DOHH2 (cell line): ENCODE results near the gene TJP1.

Experiments
- H3F3A ChIP-seq: fragments of 200-600 bp; sonication (generic), shearing (Covaris generic); 2 replicates; pipeline ENCODE4 v1.6.0; 2016; ENCODE audit warnings: antibody characterized with exemption, mild to moderate bottlenecking; ENCODE audit not compliant: control insufficient read depth, insufficient read depth
- H3K27ac ChIP-seq: fragments of 200-600 bp; sonication (generic); 2 replicates; pipeline ENCODE4 v1.5.1; 2014; ENCODE audit warnings: low read depth, mild to moderate bottlenecking, low read length, moderate library complexity
- H3K27me3 ChIP-seq: fragments of 200-600 bp; sonication (generic); 2 replicates; pipeline ENCODE4 v1.6.1; 2014; ENCODE audit warnings: mild to moderate bottlenecking, low read length, mixed read lengths; ENCODE audit not compliant: control insufficient read depth
- H3K36me3 ChIP-seq: fragments of 200-600 bp; sonication (generic); 2 replicates; pipeline ENCODE4 v1.6.1; 2014; ENCODE audit warnings: mild to moderate bottlenecking, low read length, moderate library complexity, mixed read lengths; ENCODE audit not compliant: control insufficient read depth
- H3K4me1 ChIP-seq: fragments of 200-600 bp; sonication (generic); 2 replicates; pipeline ENCODE4 v1.6.1; 2014; ENCODE audit warnings: mild to moderate bottlenecking, low read length, mixed read lengths; ENCODE audit not compliant: control insufficient read depth
- H3K4me2 ChIP-seq: fragments of 200-600 bp; sonication (generic); 2 replicates; pipeline ENCODE4 v1.6.0; 2014; ENCODE audit warnings: mild to moderate bottlenecking, low read length, moderate library complexity
- H3K4me3 ChIP-seq: fragments of 200-600 bp; sonication (generic); 2 replicates; pipeline ENCODE4 v1.5.1; 2014; ENCODE audit warnings: mild to moderate bottlenecking, low read length, mixed read lengths
- H3K79me2 ChIP-seq: fragments of 200-600 bp; sonication (generic); 2 replicates; pipeline ENCODE4 v1.6.1; 2014; ENCODE audit warnings: mild to moderate bottlenecking, low read length, mixed read lengths; ENCODE audit not compliant: control insufficient read depth
- H3K9me2 ChIP-seq: fragments of 200-600 bp; sonication (generic); replicated peaks from 2 replicates; pipeline ENCODE4 v1.6.1; 2014; ENCODE audit warnings: mild to moderate bottlenecking, low read length, mixed read lengths; ENCODE audit not compliant: control insufficient read depth
- H3K9me3 ChIP-seq: fragments of 200-600 bp; sonication (generic); 2 replicates; pipeline ENCODE4 v1.6.1; 2014; ENCODE audit warnings: antibody characterized with exemption, low read length, mixed read lengths; ENCODE audit not compliant: control insufficient read depth, insufficient read depth
- H4K20me1 ChIP-seq: fragments of 200-600 bp; sonication (generic); 2 replicates; pipeline ENCODE4 v1.6.0; 2014; ENCODE audit warnings: low read depth, mild to moderate bottlenecking, antibody characterized with exemption, low read length, moderate library complexity; ENCODE audit not compliant: control insufficient read depth, insufficient read depth
- EZH2phosphoT487 ChIP-seq: fragments of 200-600 bp; sonication (generic); IDR thresholded peaks from 2 replicates; pipeline ENCODE4 v1.6.1; 2017; ENCODE audit warnings: borderline replicate concordance, mild to moderate bottlenecking, antibody characterized with exemption, low read length, moderate library complexity, mixed read lengths
- TF ChIP-seq, protein P1 (sequence below): fragments of 200-600 bp; sonication (generic); IDR thresholded peaks from one replicate; pipeline ENCODE4 v1.5.1; 2014; ENCODE audit warnings: antibody characterized with exemption, mild to moderate bottlenecking, low read depth, low read length; ENCODE audit not compliant: poor library complexity, severe bottlenecking

Gene TJP1

GRCh38 chr15:29670998-29671981 is 151.0 kb downstream of the TJP1 start:
- no peak overlapping the region for H3K4me2 ChIP-seq
- no peaks in the 10 kb centered on the region for H3K4me1 ChIP-seq
- H3K4me3 ChIP-seq: no peak overlapping the region
- H3K27me3 ChIP-seq: no peaks in the 10 kb centered on the region
- no peaks in the 10 kb centered on the region for H4K20me1 ChIP-seq
- no peaks in the 10 kb centered on the region for H3K9me3 ChIP-seq
- no peaks in the 10 kb centered on the region for H3F3A ChIP-seq
- H3K79me2 ChIP-seq: no peaks in the 10 kb centered on the region
- no peak overlapping the region for H3K27ac ChIP-seq
- H3K9me2 ChIP-seq: no peaks in the 10 kb centered on the region
- no peaks in the 10 kb centered on the region for H3K36me3 ChIP-seq
- TF ChIP-seq EZH2phosphoT487: no peak
- TF ChIP-seq, protein P1, sequence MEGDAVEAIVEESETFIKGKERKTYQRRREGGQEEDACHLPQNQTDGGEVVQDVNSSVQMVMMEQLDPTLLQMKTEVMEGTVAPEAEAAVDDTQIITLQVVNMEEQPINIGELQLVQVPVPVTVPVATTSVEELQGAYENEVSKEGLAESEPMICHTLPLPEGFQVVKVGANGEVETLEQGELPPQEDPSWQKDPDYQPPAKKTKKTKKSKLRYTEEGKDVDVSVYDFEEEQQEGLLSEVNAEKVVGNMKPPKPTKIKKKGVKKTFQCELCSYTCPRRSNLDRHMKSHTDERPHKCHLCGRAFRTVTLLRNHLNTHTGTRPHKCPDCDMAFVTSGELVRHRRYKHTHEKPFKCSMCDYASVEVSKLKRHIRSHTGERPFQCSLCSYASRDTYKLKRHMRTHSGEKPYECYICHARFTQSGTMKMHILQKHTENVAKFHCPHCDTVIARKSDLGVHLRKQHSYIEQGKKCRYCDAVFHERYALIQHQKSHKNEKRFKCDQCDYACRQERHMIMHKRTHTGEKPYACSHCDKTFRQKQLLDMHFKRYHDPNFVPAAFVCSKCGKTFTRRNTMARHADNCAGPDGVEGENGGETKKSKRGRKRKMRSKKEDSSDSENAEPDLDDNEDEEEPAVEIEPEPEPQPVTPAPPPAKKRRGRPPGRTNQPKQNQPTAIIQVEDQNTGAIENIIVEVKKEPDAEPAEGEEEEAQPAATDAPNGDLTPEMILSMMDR: no peak

DNA sequence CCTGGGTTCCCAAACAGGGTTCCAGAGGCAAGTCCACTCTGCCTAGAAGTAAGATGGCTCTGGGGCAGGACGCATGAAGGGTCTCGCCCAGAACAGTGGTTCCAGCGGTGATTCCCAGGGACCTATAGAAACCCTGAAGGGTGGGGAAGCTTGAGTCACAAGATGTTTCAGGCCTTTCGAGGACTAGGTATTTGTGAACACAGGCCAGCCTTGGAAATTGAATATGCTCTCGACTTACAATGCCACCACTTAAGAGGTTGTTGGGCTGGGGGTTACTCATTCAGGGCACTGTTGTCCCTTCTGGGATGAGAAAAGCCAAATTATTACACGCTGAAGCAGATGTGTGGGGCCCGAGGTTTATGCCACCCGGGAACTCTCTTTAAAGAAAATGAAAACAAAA is 152.0 kb downstream of the TJP1 start:
- Histone ChIP-seq H3K27ac (no peak overlapping the region), H3F3A (no peaks in the 10 kb centered on the region), H3K4me1 (no peaks in the 10 kb centered on the region), H3K27me3 (no peaks in the 10 kb centered on the region), H3K79me2 (no peaks in the 10 kb centered on the region), H3K9me3 (no peaks in the 10 kb centered on the region), H3K36me3 (no peaks in the 10 kb centered on the region), H4K20me1 (no peaks in the 10 kb centered on the region), H3K4me2 (no peak overlapping the region), H3K4me3 (no peak overlapping the region), H3K9me2 (no peaks in the 10 kb centered on the region)
- no peak for TF ChIP-seq EZH2phosphoT487

DNA sequence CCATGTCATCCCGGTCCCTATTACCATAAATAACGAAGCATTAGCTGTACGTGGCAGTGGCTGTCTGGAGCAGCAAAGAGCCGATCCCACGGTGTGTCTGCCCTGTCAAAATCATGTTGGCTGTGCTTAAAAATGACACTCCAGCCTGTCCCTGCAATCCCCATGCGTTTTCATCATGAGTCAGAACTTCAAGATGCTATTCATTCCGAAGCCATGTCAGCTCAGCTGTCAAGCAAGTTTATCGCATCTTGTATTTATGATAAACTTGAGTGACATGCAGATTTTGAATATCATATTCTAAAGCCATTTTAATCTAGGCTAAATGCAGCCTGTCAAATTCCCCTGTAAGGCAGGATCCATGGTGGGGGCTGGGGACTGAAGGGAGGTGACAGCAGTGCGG is 152.4 kb downstream of the TJP1 start:
- H4K20me1 ChIP-seq: no peaks in the 10 kb centered on the region
- no peaks in the 10 kb centered on the region for H3K9me3 ChIP-seq
- no peaks in the 10 kb centered on the region for H3K27me3 ChIP-seq
- TF ChIP-seq, protein P1: no peak
- TF ChIP-seq EZH2phosphoT487: no peak
- no peaks in the 10 kb centered on the region for H3K79me2 ChIP-seq
- no peak overlapping the region for H3K4me3 ChIP-seq
- H3K4me1 ChIP-seq: no peaks in the 10 kb centered on the region
- no peaks in the 10 kb centered on the region for H3K9me2 ChIP-seq
- no peaks in the 10 kb centered on the region for H3F3A ChIP-seq
- no peak overlapping the region for H3K27ac ChIP-seq
- H3K4me2 ChIP-seq: no peak overlapping the region
- H3K36me3 ChIP-seq: no peaks in the 10 kb centered on the region

DNA sequence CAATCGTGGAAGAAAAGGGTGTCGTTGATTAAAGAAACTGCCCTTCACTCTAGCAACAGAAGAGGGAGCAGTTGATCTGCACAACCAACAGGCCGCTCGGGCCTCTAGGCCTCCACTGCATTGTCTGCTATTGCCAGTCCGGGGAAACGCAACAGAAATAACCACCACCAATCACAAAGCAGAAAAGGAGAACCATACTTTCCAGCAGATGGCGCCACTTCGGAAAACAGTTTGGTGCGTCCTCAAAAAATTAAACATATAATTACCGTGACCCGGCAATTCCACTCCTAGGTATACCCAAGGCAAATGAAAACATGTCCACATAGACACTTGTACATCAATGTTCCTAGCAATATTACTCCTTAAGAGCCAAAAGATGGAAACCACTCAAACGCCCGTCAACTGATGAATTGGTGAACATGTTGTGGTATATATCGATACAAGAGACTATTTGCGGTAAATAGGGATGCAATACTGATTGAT is 154.1 kb downstream of the TJP1 start:
- Histone ChIP-seq H3K4me3 (no peak overlapping the region), H3K9me2 (no peaks in the 10 kb centered on the region), H3K4me2 (no peak overlapping the region), H3K9me3 (no peaks in the 10 kb centered on the region), H3K36me3 (no peaks in the 10 kb centered on the region), H3K27ac (no peak overlapping the region), H3K79me2 (no peaks in the 10 kb centered on the region), H4K20me1 (no peaks in the 10 kb centered on the region), H3K4me1 (no peaks in the 10 kb centered on the region), H3K27me3 (no peaks in the 10 kb centered on the region), H3F3A (no peaks in the 10 kb centered on the region)
- TF ChIP-seq EZH2phosphoT487: no peak
- TF ChIP-seq, protein P1: peak; percentile 83
